WERI-Rb-1 (cell line): ENCODE data around the gene NTRK2.

ENCODE experiments used
- DNase-seq: peaks from one replicate; pipeline ENCODE4 v3.0.0-alpha.2; 2020
- H3K27ac ChIP-seq: fragments of 250-450 bp; sonication (Bioruptor Pico); 2 replicates; pipeline ENCODE4 v1.5.1; 2020; ENCODE audit warnings: mild to moderate bottlenecking, moderate library complexity
- H3K27me3 ChIP-seq: fragments of 250-450 bp; sonication (Bioruptor Pico); 2 replicates; pipeline ENCODE4 v1.5.1; 2021; ENCODE audit warnings: mild to moderate bottlenecking, low read depth, moderate library complexity; ENCODE audit not compliant: insufficient read depth, severe bottlenecking
- H3K36me3 ChIP-seq: fragments of 250-450 bp; sonication (Bioruptor Pico); 2 replicates; pipeline ENCODE4 v1.5.1; 2020; ENCODE audit warnings: mild to moderate bottlenecking, moderate library complexity
- H3K4me3 ChIP-seq: 2 replicates; pipeline ENCODE4 v1.5.1; 2011; ENCODE audit warnings: low read depth, mild to moderate bottlenecking, control low read depth, low read length
- H3K9me3 ChIP-seq: fragments of 250-450 bp; sonication (Bioruptor Pico); 2 replicates; pipeline ENCODE4 v1.5.1; 2021; ENCODE audit warnings: mild to moderate bottlenecking, moderate library complexity; ENCODE audit not compliant: severe bottlenecking
- CTCF ChIP-seq: IDR thresholded peaks from 2 replicates; pipeline ENCODE4 v1.5.1; 2011; ENCODE audit warnings: low read depth, mild to moderate bottlenecking, control low read depth, inconsistent platforms, low read length

The NTRK2 gene

DNA sequence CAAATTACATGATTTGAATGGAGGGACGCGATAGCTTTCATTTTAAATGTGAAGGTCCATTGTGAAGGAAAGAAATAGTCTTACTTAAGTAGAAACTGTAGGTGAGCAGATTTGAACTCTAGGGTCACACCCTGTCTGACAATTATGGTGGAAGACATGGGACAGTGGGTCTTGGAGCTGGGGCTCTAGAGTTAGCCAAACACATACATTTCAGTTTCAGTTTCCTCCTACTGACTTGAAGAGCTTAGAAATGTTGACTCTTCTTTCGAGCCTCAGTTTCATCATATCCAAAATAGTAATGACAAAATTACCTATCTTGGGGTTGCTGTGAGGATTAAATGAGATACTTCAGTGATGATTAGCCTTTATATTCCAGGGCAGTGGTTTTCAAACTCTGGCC lies 314.2 kb downstream of the NTRK2 start:
- no peak for TF ChIP-seq CTCF
- no peaks in the 10 kb centered on the region for H3K9me3 ChIP-seq
- no peak overlapping the region for H3K27ac ChIP-seq
- DNase-seq, result no peak
- H3K4me3 ChIP-seq, result no peak overlapping the region
- no peaks in the 10 kb centered on the region for H3K36me3 ChIP-seq
- H3K27me3 ChIP-seq, result peaks cover 39% of the 10 kb centered on the region

- DNase-seq, result no peak
- Histone ChIP-seq H3K9me3 (no peaks in the 10 kb centered on the region), H3K27ac (no peak overlapping the region), H3K27me3 (peaks cover 60% of the 10 kb centered on the region), H3K4me3 (no peak overlapping the region), H3K36me3 (no peaks in the 10 kb centered on the region)
- TF ChIP-seq CTCF, result no peak
These were observed 319.1 kb downstream of the NTRK2 start for GRCh38 chr9:84988621-84989020.

DNA sequence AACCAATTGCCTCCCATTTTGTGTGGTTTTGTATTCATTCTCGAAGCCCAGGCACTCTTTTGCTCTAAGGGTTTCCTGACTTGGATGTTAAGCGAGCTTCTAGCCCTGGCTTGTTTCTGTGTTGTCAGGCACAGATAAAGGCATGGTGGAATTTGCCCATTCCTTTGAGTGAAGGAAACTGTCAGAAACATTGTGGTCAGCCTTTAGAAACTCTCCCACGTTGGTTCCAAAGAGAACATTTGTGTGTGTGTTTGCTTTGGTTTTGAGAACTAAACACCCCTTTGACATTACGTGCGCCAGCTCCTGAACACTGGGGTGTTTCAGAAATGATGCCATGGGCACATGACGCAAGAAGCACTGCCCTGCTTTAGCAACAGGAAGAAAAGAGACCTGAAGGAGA lies 320.9 kb downstream of the NTRK2 start:
- H3K36me3 ChIP-seq, result no peaks in the 10 kb centered on the region
- H3K27me3 ChIP-seq, result peaks cover 56% of the 10 kb centered on the region
- no peak for TF ChIP-seq CTCF
- no peaks in the 10 kb centered on the region for H3K9me3 ChIP-seq
- no peak for DNase-seq
- no peak overlapping the region for H3K27ac ChIP-seq
- no peak overlapping the region for H3K4me3 ChIP-seq

GRCh38 chr9:84990850-84991513 lies 321.5 kb downstream of the NTRK2 start:
- Histone ChIP-seq H3K36me3 (no peaks in the 10 kb centered on the region), H3K9me3 (no peaks in the 10 kb centered on the region), H3K27ac (no peak overlapping the region), H3K4me3 (no peak overlapping the region), H3K27me3 (peaks cover 53% of the 10 kb centered on the region)
- TF ChIP-seq CTCF, result no peak
- no peak for DNase-seq

GRCh38 chr9:84991514-84991870 lies 322.0 kb downstream of the NTRK2 start:
- Histone ChIP-seq H3K9me3 (no peaks in the 10 kb centered on the region), H3K36me3 (no peaks in the 10 kb centered on the region), H3K27me3 (peaks cover 53% of the 10 kb centered on the region), H3K4me3 (no peak overlapping the region), H3K27ac (no peak overlapping the region)
- no peak for DNase-seq
- no peak for TF ChIP-seq CTCF

DNA sequence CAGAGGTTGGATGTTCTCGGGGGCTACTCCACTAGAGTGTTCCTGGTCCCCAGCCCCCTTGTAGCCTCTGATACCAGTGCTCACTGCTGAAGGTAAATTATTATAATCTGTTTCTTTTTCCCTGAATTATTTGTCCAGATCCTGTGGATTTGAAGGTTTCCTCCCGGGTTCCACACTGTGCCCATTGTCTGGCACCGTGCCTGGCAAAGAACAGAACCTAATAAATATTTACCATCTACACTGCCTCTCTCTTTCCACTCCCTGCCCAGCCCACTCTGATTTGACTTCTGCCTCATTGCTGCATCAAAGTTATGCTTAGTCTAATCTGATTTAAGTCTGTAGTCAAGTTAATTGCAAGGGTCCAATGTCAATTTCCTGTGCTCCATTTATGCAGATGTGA lies 322.9 kb downstream of the NTRK2 start:
- Histone ChIP-seq H3K4me3 (no peak overlapping the region), H3K27me3 (peaks cover 55% of the 10 kb centered on the region), H3K9me3 (no peaks in the 10 kb centered on the region), H3K27ac (no peak overlapping the region), H3K36me3 (no peaks in the 10 kb centered on the region)
- no peak for DNase-seq
- no peak for TF ChIP-seq CTCF
